SU-DHL-6 (cell line): Measurements from ENCODE around the gene ACAP3.

Source experiments
- EZH2phosphoT487 ChIP-seq: fragments of 200-600 bp; sonication (generic), shearing (Covaris generic); conservative IDR thresholded peaks from 2 replicates; pipeline ENCODE4 v1.6.1; 2018; ENCODE audit warnings: mild to moderate bottlenecking, antibody characterized with exemption, low read length, moderate library complexity, mixed read lengths
- TF ChIP-seq, protein P1 (sequence below): fragments of 200-600 bp; sonication (generic); IDR thresholded peaks from one replicate; pipeline ENCODE4 v1.5.1; 2017; ENCODE audit warnings: antibody characterized with exemption, mild to moderate bottlenecking, low read length, moderate library complexity; ENCODE audit not compliant: insufficient read depth, poor library complexity, severe bottlenecking

DNA sequence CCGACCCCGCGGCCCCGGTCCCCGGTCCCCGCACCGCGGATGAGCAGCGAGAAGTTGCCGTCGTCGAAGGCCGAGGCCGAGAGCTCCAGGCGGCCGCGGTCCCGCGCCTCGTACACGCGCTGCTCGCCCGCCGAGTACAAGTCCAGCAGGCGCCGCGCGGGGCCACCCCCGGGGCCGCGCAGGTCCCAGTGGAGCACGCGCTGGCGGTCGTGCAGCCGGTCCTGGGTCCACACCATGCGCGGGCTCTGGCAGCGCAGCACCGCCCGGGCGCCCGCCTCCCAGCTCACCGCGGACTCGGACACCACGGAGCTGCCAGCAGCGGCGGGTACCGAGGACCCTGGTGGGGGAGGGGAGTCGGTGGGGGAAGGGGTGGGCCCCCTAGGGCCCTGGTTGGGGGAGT lies 47.7 kb upstream of the ACAP3 start:
- TF ChIP-seq, protein P1, sequence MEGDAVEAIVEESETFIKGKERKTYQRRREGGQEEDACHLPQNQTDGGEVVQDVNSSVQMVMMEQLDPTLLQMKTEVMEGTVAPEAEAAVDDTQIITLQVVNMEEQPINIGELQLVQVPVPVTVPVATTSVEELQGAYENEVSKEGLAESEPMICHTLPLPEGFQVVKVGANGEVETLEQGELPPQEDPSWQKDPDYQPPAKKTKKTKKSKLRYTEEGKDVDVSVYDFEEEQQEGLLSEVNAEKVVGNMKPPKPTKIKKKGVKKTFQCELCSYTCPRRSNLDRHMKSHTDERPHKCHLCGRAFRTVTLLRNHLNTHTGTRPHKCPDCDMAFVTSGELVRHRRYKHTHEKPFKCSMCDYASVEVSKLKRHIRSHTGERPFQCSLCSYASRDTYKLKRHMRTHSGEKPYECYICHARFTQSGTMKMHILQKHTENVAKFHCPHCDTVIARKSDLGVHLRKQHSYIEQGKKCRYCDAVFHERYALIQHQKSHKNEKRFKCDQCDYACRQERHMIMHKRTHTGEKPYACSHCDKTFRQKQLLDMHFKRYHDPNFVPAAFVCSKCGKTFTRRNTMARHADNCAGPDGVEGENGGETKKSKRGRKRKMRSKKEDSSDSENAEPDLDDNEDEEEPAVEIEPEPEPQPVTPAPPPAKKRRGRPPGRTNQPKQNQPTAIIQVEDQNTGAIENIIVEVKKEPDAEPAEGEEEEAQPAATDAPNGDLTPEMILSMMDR = no peak
- no peak for TF ChIP-seq EZH2phosphoT487
